Activated naive CD8-positive, alpha-beta T cell treated with anti-CD3 and anti-CD28 coated beads, Interleukin-2, amount 50 U/mL, for 24 hours (primary cell): Measurements from ENCODE around the gene TRIP10.
A peak's percentile ranks its signal among the peaks of the same experiment; 100 is the strongest.
"Not testable (repeated sequence)": the region's sequence is repeated elsewhere in the genome, so short reads cannot be mapped to it uniquely, and the experiment has no call there.

Source experiments
- ATAC-seq: fragments of 150-1000 bp; cut with Tn5 transposase; one replicate; pipeline ENCODE4 v1.10.0; 2021
- DNase-seq: peaks from one replicate; pipeline ENCODE4 v3.0.0; 2021
- H3K27ac Mint-ChIP-seq: one replicate; pipeline ENCODE4 v1.8.0; 2021; ENCODE audit warnings: mild to moderate bottlenecking, mixed read lengths
- H3K27me3 Mint-ChIP-seq: one replicate; pipeline ENCODE4 v1.8.0; 2021; ENCODE audit warnings: mixed read lengths
- H3K36me3 Mint-ChIP-seq: one replicate; pipeline ENCODE4 v1.8.0; 2021; ENCODE audit warnings: low read depth, mixed read lengths
- H3K4me1 Mint-ChIP-seq: one replicate; pipeline ENCODE4 v1.8.0; 2021; ENCODE audit warnings: mixed read lengths
- H3K4me3 Mint-ChIP-seq: one replicate; pipeline ENCODE4 v1.8.0; 2021; ENCODE audit warnings: mild to moderate bottlenecking, moderate library complexity, mixed read lengths
- H3K9me3 Mint-ChIP-seq: one replicate; pipeline ENCODE4 v1.8.0; 2021; ENCODE audit warnings: mixed read lengths

The TRIP10 gene

GRCh38 chr19:6791237-6791636 is 51.8 kb downstream of the TRIP10 start:
- H3K27ac Mint-ChIP-seq = no peak overlapping the region
- peaks cover 53% of the 10 kb centered on the region for H3K4me1 Mint-ChIP-seq
- H3K36me3 Mint-ChIP-seq = peaks cover 48% of the 10 kb centered on the region
- DNase-seq = no peak
- no peaks in the 10 kb centered on the region for H3K27me3 Mint-ChIP-seq
- no peak for ATAC-seq
- peaks cover 13% of the 10 kb centered on the region for H3K9me3 Mint-ChIP-seq
- H3K4me3 Mint-ChIP-seq = no peak overlapping the region

DNA sequence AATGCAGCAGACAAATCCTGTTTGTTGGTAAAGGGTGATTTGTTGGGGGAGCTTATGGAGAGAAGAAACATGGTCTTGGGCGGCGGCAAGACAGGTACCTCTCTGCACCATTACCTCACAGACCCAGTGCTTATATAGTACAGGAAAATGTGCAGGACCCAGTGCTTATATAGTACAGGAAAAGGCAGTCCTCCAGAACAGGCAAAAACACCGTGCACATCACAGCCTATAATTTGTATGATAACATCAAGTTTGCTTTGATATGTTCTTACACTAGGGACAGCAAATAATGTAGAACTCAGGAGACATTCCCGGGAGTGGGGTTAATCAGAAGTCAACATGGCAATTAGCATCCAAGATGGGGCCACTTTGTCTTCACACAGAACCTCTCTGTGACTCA is 53.9 kb downstream of the TRIP10 start:
- ATAC-seq (no peak), DNase-seq (no peak)
- no peak overlapping the region for H3K27ac Mint-ChIP-seq
- H3K4me3 Mint-ChIP-seq = no peak overlapping the region
- peaks cover 47% of the 10 kb centered on the region for H3K36me3 Mint-ChIP-seq
- peaks cover 13% of the 10 kb centered on the region for H3K9me3 Mint-ChIP-seq
- H3K4me1 Mint-ChIP-seq = peaks cover 71% of the 10 kb centered on the region
- H3K27me3 Mint-ChIP-seq = no peaks in the 10 kb centered on the region

DNA sequence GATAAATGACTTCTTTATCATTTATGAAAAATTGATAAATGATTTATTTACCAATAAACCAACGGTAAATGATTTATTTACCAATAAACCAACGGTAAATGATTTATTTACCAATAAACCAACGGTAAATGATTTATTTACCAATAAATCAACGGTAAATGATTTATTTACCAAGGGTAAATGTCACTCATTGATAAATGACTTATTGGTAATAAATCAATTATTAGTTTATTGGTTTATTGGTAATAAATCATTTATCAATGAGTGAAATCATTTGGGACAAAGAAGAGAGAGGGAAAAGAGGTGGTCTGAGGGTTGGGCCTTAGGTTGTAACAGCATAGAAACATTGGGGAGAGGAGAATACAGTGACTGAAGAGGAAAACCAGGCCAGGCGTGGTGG is 54.5 kb downstream of the TRIP10 start:
- DNase-seq (no peak), ATAC-seq (no peak)
- H3K36me3 Mint-ChIP-seq = peaks cover 47% of the 10 kb centered on the region
- H3K4me1 Mint-ChIP-seq = peaks cover 70% of the 10 kb centered on the region
- H3K27ac Mint-ChIP-seq = no peak overlapping the region
- no peaks in the 10 kb centered on the region for H3K27me3 Mint-ChIP-seq
- H3K4me3 Mint-ChIP-seq = no peak overlapping the region
- peaks cover 13% of the 10 kb centered on the region for H3K9me3 Mint-ChIP-seq

GRCh38 chr19:6794686-6795431 is 55.4 kb downstream of the TRIP10 start:
- ATAC-seq (no peak), DNase-seq (no peak)
- no peaks in the 10 kb centered on the region for H3K27me3 Mint-ChIP-seq
- H3K36me3 Mint-ChIP-seq = peaks cover 51% of the 10 kb centered on the region
- peaks cover 13% of the 10 kb centered on the region for H3K9me3 Mint-ChIP-seq
- no peak overlapping the region for H3K4me3 Mint-ChIP-seq
- no peak overlapping the region for H3K27ac Mint-ChIP-seq
- peaks cover 69% of the 10 kb centered on the region for H3K4me1 Mint-ChIP-seq

- peaks cover 13% of the 10 kb centered on the region for H3K9me3 Mint-ChIP-seq
- H3K36me3 Mint-ChIP-seq = peaks cover 49% of the 10 kb centered on the region
- no peaks in the 10 kb centered on the region for H3K27me3 Mint-ChIP-seq
- no peak for DNase-seq
- no peak for ATAC-seq
- no peak overlapping the region for H3K27ac Mint-ChIP-seq
- H3K4me3 Mint-ChIP-seq = no peak overlapping the region
- H3K4me1 Mint-ChIP-seq = peaks cover 75% of the 10 kb centered on the region
These were observed 56.8 kb downstream of the TRIP10 start for GRCh38 chr19:6796278-6796677.

- Mint-ChIP-seq H3K27ac (no peak overlapping the region), H3K27me3 (peaks cover 2% of the 10 kb centered on the region), H3K36me3 (peaks cover 40% of the 10 kb centered on the region), H3K9me3 (peaks cover 13% of the 10 kb centered on the region), H3K4me3 (no peak overlapping the region), H3K4me1 (peaks cover 70% of the 10 kb centered on the region)
- ATAC-seq (no peak), DNase-seq (no peak)
These were observed 58.2 kb downstream of the TRIP10 start for GRCh38 chr19:6797646-6798045.

DNA sequence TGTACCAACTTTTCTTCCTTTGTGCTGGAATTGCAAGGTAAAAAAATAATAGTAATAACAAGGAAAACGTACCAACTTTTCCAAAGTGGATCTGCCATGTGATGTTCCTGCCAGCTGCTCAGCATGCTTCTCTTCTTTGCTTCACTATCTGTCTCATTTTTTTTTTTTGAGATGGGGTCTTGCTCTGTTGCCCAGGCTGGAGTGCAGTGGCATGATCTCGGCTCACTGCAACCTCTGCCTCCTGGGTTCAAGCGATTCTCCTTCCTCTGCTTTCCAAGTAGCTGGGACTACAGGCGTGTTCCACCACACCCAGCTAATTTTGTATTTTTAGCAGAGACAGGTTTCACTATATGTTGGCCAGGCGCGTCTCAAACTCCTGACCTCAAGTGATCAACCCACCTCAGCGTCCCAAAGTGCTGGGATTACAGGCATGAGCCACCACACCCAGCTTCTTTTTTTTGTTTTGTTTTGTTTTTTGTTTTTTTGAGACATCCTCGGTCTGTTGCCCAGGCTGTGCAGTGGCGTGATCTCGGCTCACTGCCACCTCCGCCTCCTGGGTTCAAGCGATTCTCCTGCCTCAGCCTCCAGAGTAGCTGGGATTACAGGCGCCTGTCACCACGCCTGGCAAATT is 60.8 kb downstream of the TRIP10 start:
- Mint-ChIP-seq H3K4me1 (peaks cover 72% of the 10 kb centered on the region), H3K27ac (peak overlapping the region; percentile 99), H3K36me3 (peaks cover 21% of the 10 kb centered on the region), H3K4me3 (peak overlapping the region; percentile 89)
- ATAC-seq, H3K27me3 Mint-ChIP-seq, H3K9me3 Mint-ChIP-seq, DNase-seq: not testable (repeated sequence)

- peak overlapping the region; percentile 99 for H3K27ac Mint-ChIP-seq
- ATAC-seq (no peak), DNase-seq (no peak)
- H3K36me3 Mint-ChIP-seq = peaks cover 18% of the 10 kb centered on the region
- peaks cover 2% of the 10 kb centered on the region for H3K27me3 Mint-ChIP-seq
- H3K4me1 Mint-ChIP-seq = peaks cover 70% of the 10 kb centered on the region
- H3K4me3 Mint-ChIP-seq = peak overlapping the region; percentile 89
- no peaks in the 10 kb centered on the region for H3K9me3 Mint-ChIP-seq
These were observed 61.6 kb downstream of the TRIP10 start for GRCh38 chr19:6800991-6801484.
